Non-pigmented ciliary epithelial cell (primary cell): ENCODE data around the gene ERLEC1.
"Not testable (repeated sequence)": the region's sequence is repeated elsewhere in the genome, so short reads cannot be mapped to it uniquely, and the experiment has no call there.

Source experiments
- DNase-seq: peaks from one replicate; pipeline ENCODE4 v3.0.0-alpha.2; 2010; ENCODE audit warnings: low read depth

ERLEC1 gene

DNA sequence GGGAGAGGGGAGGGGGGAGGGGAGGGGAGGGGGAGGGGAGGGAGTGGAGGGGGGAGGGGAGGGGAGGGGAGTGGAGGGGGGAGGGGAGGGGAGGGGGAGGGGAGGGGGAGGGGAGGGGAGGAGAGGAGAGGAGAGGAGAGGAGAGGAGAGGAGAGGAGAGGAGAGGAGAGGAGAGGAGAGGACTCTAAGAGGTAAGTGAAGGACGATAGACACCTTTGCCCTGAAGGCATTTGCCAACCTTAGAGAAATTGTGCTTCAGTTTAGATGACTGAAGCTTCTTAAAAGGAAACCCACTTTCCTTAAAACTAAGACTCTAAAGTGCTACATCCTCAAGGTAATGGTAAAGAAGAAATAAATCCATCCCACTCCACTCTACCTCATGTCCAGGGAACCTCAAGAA lies 53.7 kb downstream of the ERLEC1 start:
- no peak for DNase-seq

DNA sequence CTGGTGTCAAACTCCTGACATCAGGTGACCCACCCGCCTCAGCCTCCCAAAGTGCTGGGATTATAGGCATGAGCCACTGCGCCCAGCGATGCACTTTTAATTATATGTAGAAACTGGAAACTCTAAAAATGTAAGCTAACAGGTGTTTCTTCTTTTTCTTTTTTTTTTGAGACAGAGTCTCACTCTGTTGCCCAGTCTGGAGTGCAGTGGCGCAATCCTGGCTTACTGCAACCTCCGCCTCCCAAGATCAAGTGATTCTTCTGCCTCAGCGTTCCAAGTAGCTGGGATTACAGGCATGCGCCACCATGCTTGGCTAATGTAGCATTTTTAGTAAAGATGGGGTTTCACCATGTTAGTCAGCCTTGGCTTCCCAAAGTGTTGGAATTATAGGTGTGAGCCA lies 54.8 kb downstream of the ERLEC1 start:
- not testable (repeated sequence) for DNase-seq

DNA sequence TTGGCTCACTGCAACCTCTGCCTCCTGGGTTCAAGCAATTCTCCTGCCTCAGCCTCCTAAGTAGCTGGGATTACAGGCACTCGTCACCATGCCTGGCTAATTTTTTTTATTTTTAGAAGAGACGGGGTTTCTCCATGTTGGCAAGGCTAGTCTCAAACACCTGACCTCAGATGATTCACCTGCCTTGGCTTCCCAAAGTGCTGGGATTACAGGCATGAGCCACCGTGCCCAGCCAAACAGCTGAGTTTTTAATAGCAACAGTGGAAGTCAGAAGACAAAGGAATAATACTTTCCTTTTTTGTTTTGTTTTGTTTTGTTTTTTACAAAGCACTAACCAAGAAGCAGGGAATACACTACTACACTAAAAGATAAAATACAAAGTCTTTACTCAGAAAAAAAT lies 56.0 kb downstream of the ERLEC1 start:
- no peak for DNase-seq

- no peak for DNase-seq
Measured at GRCh38 chr2:53843595-53843994, 56.8 kb downstream of the ERLEC1 start.

- DNase-seq = no peak
Measured at GRCh38 chr2:53848062-53848461, 61.2 kb downstream of the ERLEC1 start.

DNA sequence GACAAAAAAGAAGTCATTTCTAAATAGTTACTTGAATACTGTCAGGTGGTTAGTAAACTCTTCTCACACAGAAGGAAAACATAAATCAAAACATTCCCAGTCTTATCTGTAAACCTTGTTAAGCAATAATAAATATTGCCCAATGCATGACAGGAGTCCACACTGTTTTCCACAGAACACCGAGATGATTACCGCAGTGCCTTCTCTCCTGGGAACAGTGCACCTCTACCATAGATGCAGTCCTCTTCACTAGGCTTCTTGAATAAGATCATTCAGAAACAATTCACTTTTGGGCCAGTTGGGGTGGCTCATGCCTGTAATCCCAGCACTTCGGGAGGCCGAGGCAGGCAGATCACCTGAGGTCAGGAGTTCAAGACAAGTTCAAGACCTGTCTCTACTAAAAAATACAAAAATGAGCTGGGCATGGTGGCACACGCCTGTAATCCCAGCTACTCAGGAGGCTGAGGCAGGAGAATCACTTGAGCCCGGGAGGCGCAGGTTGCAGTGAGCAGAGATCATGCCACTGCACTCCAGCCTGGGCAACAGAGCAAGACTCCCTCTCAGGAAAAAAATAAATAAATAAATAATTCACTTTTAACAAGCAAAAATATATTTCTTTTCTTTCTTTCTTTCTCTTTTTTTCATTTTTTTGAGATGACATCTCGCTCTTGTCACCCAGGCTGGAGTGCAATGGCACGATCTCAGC lies 64.4 kb downstream of the ERLEC1 start:
- DNase-seq = not testable (repeated sequence)

DNA sequence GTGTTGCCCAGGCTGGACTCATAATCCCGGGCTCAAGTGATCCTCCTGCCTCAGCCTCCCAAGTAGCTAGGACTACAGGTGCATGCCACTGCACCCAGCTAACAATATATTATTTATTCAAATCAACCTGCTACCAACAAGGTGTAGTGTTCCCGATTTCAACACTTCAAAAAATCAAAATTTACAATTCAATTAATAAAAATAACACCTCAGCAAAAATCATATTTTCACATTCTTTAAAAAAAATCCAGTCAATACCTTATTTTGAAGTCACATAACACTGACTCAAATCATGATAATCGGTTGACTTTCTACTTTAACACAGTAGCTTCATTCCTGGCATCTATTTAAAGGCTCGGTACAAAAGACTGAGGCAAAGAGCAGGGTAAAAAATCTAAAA lies 65.7 kb downstream of the ERLEC1 start:
- no peak for DNase-seq

GRCh38 chr2:53854678-53855077 lies 67.8 kb downstream of the ERLEC1 start:
- no peak for DNase-seq

- DNase-seq = no peak
Measured at GRCh38 chr2:53856272-53856671, 69.4 kb downstream of the ERLEC1 start.

DNA sequence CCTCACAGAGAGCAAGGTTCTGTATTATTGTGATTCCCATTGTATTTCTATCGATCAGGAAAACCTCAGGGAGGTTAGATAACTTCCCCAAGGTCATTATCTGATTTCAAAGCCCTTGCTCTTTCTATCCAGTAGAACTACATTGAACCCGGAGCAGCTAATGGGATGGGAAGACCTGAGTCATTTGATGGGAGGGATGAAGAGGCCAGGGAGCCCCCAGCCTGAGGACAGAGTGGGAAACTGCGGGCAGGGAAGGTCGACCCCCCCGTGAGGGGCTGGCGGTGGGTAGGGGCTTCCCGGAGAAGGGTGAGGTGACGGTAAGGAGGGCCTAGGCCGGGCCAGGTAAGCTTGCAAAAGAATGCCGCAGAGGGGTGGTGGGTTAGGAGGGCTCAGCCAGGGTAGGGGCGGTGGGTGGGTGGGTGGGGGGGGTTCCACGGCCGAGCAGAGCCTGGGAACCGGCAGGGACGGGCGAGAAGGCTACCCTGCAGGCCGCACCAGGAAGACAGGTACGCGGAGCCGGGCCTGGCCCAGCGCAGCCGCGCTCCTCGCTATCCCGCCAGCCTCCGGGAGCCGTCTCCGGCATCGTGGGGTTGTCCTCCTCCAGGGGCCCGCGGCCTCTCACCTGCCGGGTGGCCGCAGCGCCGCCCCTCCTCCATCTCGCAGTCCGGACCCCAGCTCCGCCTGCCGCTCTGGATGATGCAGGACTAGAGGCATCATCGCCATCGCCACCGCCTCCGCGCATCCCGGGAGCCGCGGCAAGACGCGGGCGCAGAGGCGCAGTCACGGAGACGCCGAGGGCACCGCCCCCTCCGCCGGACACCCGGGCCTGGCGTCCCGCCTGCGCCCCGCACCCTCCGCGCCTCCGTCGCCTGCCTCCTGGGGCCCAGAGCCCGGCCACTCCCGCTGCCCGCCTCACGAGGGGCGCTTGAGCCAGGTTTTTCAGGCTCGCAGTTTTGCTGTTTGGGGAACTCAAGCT lies 72.7 kb downstream of the ERLEC1 start, which contains the start of gene GPR75:
Gene GPR75 (minus strand): TSS at position 762 of the 976 bp plus-strand sequence. CDS start 5,211 bp downstream, outside the sequence.
- DNase-seq = no peak

GRCh38 chr2:53861824-53862223 lies 75.0 kb downstream of the ERLEC1 start:
- no peak for DNase-seq

- DNase-seq = no peak
Measured at GRCh38 chr2:53863538-53864227, 76.8 kb downstream of the ERLEC1 start.

GRCh38 chr2:53865264-53865663 lies 78.4 kb downstream of the ERLEC1 start:
- no peak for DNase-seq

DNA sequence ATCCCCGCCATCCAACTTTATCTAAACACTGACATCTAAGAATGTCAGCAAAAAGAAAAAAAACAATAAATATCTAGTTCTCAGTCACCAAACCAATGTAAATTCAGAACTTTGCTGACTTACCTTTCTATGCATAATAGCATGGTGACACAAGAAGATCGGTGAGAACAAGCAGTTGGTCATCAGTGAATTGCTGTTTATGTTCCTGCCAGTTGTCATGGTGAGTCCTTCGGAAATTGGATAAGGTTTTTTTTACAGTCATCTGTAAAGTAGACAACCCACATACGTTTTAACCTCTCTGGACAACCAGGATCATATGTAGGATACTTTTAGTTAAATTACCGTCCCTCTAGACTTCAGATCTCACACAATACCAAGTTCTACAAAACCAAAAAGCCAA lies 79.1 kb downstream of the ERLEC1 start:
- DNase-seq = no peak

- no peak for DNase-seq
Measured at GRCh38 chr2:53867169-53867568, 80.3 kb downstream of the ERLEC1 start.

GRCh38 chr2:53867773-53868172 lies 80.9 kb downstream of the ERLEC1 start:
- DNase-seq = no peak
